SK-N-SH treated with all-trans-retinoic acid at 6 μM for 48 hours (cell line): ENCODE measurements around the gene DNAJC25.

Source experiments
- ATAC-seq: fragments of 200-7000 bp; cut with Tn5 transposase; 3 replicates; pipeline ENCODE4 v1.9.1; 2020; ENCODE audit warnings: mild to moderate bottlenecking, moderate library complexity
- ARNTL ChIP-seq: fragments of 450-650 bp; formaldehyde crosslinking; IDR thresholded peaks from 2 replicates; pipeline ENCODE4 v1.5.0; 2020; ENCODE audit warnings: low read depth, mild to moderate bottlenecking, moderate library complexity, borderline replicate concordance
- BACH2 ChIP-seq: fragments of 250-450 bp; sonication (Bioruptor Pico); IDR thresholded peaks from 2 replicates; pipeline ENCODE4 v1.9.0; 2021; ENCODE audit warnings: mild to moderate bottlenecking, borderline replicate concordance
- CSDC2 ChIP-seq: fragments of 250-450 bp; sonication (Bioruptor Pico); IDR thresholded peaks from 2 replicates; pipeline ENCODE4 v1.5.0; 2020; ENCODE audit warnings: mild to moderate bottlenecking, moderate library complexity
- ISL1 ChIP-seq: fragments of 250-450 bp; sonication (Bioruptor Pico); IDR thresholded peaks from 2 replicates; pipeline ENCODE4 v2.1.2; 2022; ENCODE audit warnings: mild to moderate bottlenecking, moderate library complexity
- OSR1 ChIP-seq: fragments of 250-450 bp; sonication (Bioruptor Pico); IDR thresholded peaks from 2 replicates; pipeline ENCODE4 v1.8.0; 2022; ENCODE audit warnings: moderate library complexity, mild to moderate bottlenecking, inconsistent platforms
- PPARA ChIP-seq: fragments of 250-450 bp; sonication (Bioruptor Pico); IDR thresholded peaks from 2 replicates; pipeline ENCODE4 v1.5.0; 2020; ENCODE audit warnings: mild to moderate bottlenecking, borderline replicate concordance
- RARB ChIP-seq: fragments of 250-450 bp; sonication (Bioruptor Pico); IDR thresholded peaks from 2 replicates; pipeline ENCODE4 v1.8.0; 2021; ENCODE audit warnings: mild to moderate bottlenecking, moderate library complexity
- SNAI2 ChIP-seq: fragments of 250-450 bp; sonication (Bioruptor Pico); IDR thresholded peaks from 2 replicates; pipeline ENCODE4 v1.5.0; 2020; ENCODE audit warnings: mild to moderate bottlenecking, moderate library complexity
- TCF4 ChIP-seq: fragments of 250-450 bp; sonication (Bioruptor Pico); IDR thresholded peaks from 2 replicates; pipeline ENCODE4 v1.8.0; 2021; ENCODE audit warnings: mild to moderate bottlenecking, moderate library complexity, borderline replicate concordance
- TOX ChIP-seq: fragments of 250-450 bp; sonication (Bioruptor Pico); IDR thresholded peaks from 2 replicates; pipeline ENCODE4 v1.8.0; 2021; ENCODE audit warnings: mild to moderate bottlenecking, moderate library complexity, borderline replicate concordance
- ZFP3 ChIP-seq: fragments of 250-450 bp; sonication (Bioruptor Pico); IDR thresholded peaks from 2 replicates; pipeline ENCODE4 v1.5.0; 2020; ENCODE audit warnings: mild to moderate bottlenecking, moderate library complexity
- ZFP30 ChIP-seq: fragments of 450-650 bp; formaldehyde crosslinking; IDR thresholded peaks from 2 replicates; pipeline ENCODE4 v1.5.0; 2022; ENCODE audit warnings: mild to moderate bottlenecking, moderate library complexity
- ZNF565 ChIP-seq: fragments of 450-650 bp; formaldehyde crosslinking; conservative IDR thresholded peaks from 2 replicates; pipeline ENCODE4 v1.5.0; 2020; ENCODE audit warnings: low read depth, mild to moderate bottlenecking, moderate library complexity
- ZNF70 ChIP-seq: fragments of 450-650 bp; formaldehyde crosslinking; IDR thresholded peaks from 2 replicates; pipeline ENCODE4 v1.5.0; 2020; ENCODE audit warnings: mild to moderate bottlenecking, moderate library complexity
- ZNF8 ChIP-seq: fragments of 450-650 bp; formaldehyde crosslinking; IDR thresholded peaks from 2 replicates; pipeline ENCODE4 v1.5.0; 2020; ENCODE audit warnings: mild to moderate bottlenecking, moderate library complexity
- TF ChIP-seq, protein P1 (sequence below): fragments of 250-450 bp; sonication (Bioruptor Pico); IDR thresholded peaks from 2 replicates; pipeline ENCODE4 v1.5.1; 2021; ENCODE audit warnings: mild to moderate bottlenecking, moderate library complexity
- TF ChIP-seq, protein P2 (sequence below): fragments of 250-450 bp; sonication (Bioruptor Pico); IDR thresholded peaks from 2 replicates; pipeline ENCODE4 v1.5.1; 2020; ENCODE audit warnings: low read depth, mild to moderate bottlenecking, moderate library complexity
- TF ChIP-seq, protein P3 (sequence below): fragments of 250-450 bp; sonication (Bioruptor Pico); IDR thresholded peaks from 2 replicates; pipeline ENCODE4 v1.8.0; 2021; ENCODE audit warnings: low read depth, mild to moderate bottlenecking, moderate library complexity, borderline replicate concordance
- TF ChIP-seq, protein P4 (sequence below): fragments of 250-450 bp; sonication (Bioruptor Pico); IDR thresholded peaks from 2 replicates; pipeline ENCODE4 v1.8.0; 2020; ENCODE audit warnings: mild to moderate bottlenecking, moderate library complexity, borderline replicate concordance
- TF ChIP-seq, protein P5 (sequence below): fragments of 250-450 bp; sonication (Bioruptor Pico); IDR thresholded peaks from 2 replicates; pipeline ENCODE4 v1.5.0; 2020; ENCODE audit warnings: mild to moderate bottlenecking, moderate library complexity

Gene DNAJC25

DNA sequence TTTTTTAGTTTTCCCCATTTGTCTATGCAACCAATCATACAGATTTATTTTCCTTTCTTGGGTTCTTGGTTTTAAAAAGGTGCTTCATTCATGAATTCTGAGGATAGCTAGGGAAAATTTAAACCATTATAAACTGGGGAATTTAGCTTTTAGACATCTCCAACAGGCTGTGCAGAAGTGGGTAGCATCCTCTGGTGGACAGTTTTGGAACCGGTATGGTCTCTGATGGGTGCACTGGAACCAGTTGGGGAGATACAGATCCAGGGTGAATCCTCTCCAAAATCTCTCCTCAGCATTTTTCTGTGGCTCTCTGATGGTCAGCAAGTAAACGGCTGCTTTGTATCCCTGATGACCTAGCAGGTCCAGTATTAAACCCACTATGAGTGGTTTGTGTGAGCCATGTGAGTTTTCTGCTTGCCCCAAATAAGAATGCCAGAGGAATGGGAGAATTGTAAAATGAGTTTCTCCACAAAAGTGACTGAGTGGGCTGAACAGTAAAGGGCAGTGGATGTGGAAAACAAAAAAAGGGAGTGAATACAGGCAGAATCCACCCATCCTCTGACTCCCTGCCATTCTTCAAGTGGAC is 9.1 kb upstream of the DNAJC25 start:
- TF ChIP-seq SNAI2 (CRISPR knock-in tag) = no peak
- TF ChIP-seq, protein P1, sequence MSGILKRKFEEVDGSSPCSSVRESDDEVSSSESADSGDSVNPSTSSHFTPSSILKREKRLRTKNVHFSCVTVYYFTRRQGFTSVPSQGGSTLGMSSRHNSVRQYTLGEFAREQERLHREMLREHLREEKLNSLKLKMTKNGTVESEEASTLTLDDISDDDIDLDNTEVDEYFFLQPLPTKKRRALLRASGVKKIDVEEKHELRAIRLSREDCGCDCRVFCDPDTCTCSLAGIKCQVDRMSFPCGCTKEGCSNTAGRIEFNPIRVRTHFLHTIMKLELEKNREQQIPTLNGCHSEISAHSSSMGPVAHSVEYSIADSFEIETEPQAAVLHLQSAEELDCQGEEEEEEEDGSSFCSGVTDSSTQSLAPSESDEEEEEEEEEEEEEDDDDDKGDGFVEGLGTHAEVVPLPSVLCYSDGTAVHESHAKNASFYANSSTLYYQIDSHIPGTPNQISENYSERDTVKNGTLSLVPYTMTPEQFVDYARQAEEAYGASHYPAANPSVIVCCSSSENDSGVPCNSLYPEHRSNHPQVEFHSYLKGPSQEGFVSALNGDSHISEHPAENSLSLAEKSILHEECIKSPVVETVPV = no peak
- TF ChIP-seq ZNF565 = no peak
- no peak for TF ChIP-seq CSDC2 (CRISPR knock-in tag)
- TF ChIP-seq RARB = no peak
- no peak for TF ChIP-seq ISL1 (CRISPR knock-in tag)
- TF ChIP-seq, protein P2, sequence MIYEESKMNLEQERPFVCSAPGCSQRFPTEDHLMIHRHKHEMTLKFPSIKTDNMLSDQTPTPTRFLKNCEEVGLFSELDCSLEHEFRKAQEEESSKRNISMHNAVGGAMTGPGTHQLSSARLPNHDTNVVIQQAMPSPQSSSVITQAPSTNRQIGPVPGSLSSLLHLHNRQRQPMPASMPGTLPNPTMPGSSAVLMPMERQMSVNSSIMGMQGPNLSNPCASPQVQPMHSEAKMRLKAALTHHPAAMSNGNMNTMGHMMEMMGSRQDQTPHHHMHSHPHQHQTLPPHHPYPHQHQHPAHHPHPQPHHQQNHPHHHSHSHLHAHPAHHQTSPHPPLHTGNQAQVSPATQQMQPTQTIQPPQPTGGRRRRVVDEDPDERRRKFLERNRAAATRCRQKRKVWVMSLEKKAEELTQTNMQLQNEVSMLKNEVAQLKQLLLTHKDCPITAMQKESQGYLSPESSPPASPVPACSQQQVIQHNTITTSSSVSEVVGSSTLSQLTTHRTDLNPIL (CRISPR knock-in tag) = no peak
- no peak for TF ChIP-seq PPARA
- TF ChIP-seq, protein P3, sequence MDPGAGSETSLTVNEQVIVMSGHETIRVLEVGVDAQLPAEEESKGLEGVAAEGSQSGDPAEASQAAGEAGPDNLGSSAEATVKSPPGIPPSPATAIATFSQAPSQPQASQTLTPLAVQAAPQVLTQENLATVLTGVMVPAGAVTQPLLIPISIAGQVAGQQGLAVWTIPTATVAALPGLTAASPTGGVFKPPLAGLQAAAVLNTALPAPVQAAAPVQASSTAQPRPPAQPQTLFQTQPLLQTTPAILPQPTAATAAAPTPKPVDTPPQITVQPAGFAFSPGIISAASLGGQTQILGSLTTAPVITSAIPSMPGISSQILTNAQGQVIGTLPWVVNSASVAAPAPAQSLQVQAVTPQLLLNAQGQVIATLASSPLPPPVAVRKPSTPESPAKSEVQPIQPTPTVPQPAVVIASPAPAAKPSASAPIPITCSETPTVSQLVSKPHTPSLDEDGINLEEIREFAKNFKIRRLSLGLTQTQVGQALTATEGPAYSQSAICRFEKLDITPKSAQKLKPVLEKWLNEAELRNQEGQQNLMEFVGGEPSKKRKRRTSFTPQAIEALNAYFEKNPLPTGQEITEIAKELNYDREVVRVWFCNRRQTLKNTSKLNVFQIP = no peak
- no peak for TF ChIP-seq TOX (CRISPR knock-in tag)
- peak; percentile 100 for ATAC-seq

DNA sequence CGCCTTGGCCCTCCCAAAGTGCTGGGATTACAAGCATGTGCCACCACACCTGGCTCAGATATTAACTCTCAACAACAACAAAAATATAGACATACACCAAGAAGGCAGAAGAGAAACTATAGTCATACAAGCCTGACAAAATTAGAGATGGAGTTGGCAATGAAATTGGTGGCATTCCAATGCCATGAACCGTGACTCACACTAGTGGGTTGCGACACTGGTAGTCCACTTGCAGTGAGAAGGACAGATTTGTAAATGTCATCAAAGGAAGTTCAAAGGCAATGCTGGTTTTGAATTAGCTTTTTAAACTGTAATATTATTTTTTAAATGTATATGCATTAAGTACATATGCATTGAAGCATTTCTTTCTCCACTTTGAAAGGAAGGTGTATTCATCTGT is 8.5 kb upstream of the DNAJC25 start:
- peak; percentile 39; the same call in 2 of the 3 replicates for ATAC-seq
- TF ChIP-seq ZNF565 = no peak
- no peak for TF ChIP-seq BACH2 (CRISPR knock-in tag)
- TF ChIP-seq ARNTL = no peak
- TF ChIP-seq, protein P2 (CRISPR knock-in tag) = no peak
- TF ChIP-seq, protein P4, sequence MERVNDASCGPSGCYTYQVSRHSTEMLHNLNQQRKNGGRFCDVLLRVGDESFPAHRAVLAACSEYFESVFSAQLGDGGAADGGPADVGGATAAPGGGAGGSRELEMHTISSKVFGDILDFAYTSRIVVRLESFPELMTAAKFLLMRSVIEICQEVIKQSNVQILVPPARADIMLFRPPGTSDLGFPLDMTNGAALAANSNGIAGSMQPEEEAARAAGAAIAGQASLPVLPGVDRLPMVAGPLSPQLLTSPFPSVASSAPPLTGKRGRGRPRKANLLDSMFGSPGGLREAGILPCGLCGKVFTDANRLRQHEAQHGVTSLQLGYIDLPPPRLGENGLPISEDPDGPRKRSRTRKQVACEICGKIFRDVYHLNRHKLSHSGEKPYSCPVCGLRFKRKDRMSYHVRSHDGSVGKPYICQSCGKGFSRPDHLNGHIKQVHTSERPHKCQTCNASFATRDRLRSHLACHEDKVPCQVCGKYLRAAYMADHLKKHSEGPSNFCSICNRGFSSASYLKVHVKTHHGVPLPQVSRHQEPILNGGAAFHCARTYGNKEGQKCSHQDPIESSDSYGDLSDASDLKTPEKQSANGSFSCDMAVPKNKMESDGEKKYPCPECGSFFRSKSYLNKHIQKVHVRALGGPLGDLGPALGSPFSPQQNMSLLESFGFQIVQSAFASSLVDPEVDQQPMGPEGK = no peak
- no peak for TF ChIP-seq ISL1 (CRISPR knock-in tag)
- no peak for TF ChIP-seq ZFP3 (CRISPR knock-in tag)
- TF ChIP-seq, protein P1 = no peak
- TF ChIP-seq RARB = no peak
- TF ChIP-seq ZNF70 (CRISPR knock-in tag) = no peak
- TF ChIP-seq TOX (CRISPR knock-in tag) = no peak
- TF ChIP-seq, protein P3 = no peak
- no peak for TF ChIP-seq TCF4 (CRISPR knock-in tag)
- TF ChIP-seq CSDC2 (CRISPR knock-in tag) = no peak
- TF ChIP-seq OSR1 (CRISPR knock-in tag) = no peak
- no peak for TF ChIP-seq ZFP30 (CRISPR knock-in tag)
- no peak for TF ChIP-seq ZNF8 (CRISPR knock-in tag)
- TF ChIP-seq, protein P5, sequence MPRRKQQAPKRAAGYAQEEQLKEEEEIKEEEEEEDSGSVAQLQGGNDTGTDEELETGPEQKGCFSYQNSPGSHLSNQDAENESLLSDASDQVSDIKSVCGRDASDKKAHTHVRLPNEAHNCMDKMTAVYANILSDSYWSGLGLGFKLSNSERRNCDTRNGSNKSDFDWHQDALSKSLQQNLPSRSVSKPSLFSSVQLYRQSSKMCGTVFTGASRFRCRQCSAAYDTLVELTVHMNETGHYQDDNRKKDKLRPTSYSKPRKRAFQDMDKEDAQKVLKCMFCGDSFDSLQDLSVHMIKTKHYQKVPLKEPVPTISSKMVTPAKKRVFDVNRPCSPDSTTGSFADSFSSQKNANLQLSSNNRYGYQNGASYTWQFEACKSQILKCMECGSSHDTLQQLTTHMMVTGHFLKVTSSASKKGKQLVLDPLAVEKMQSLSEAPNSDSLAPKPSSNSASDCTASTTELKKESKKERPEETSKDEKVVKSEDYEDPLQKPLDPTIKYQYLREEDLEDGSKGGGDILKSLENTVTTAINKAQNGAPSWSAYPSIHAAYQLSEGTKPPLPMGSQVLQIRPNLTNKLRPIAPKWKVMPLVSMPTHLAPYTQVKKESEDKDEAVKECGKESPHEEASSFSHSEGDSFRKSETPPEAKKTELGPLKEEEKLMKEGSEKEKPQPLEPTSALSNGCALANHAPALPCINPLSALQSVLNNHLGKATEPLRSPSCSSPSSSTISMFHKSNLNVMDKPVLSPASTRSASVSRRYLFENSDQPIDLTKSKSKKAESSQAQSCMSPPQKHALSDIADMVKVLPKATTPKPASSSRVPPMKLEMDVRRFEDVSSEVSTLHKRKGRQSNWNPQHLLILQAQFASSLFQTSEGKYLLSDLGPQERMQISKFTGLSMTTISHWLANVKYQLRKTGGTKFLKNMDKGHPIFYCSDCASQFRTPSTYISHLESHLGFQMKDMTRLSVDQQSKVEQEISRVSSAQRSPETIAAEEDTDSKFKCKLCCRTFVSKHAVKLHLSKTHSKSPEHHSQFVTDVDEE (CRISPR knock-in tag) = no peak
